HFFc6 (cell line): Measurements from ENCODE around the gene CABCOCO1. TPM values are rescaled to one million over a fixed set of nuclear protein-coding genes. Genes with fewer than 3 reads are reported as not detected.

Experiments
- DNase-seq: peaks from one replicate; pipeline ENCODE4 v3.0.0-alpha.2; 2018
- H3K27ac Mint-ChIP-seq: 2 replicates; pipeline ENCODE4 v1.8.0; 2020; ENCODE audit warnings: mild to moderate bottlenecking, mixed read lengths
- H3K27me3 Mint-ChIP-seq: 2 replicates; pipeline ENCODE4 v1.8.0; 2021; ENCODE audit warnings: mild to moderate bottlenecking, moderate library complexity, mixed read lengths; ENCODE audit not compliant: insufficient read depth
- H3K36me3 Mint-ChIP-seq: 2 replicates; pipeline ENCODE4 v1.8.0; 2021; ENCODE audit warnings: low read depth, mixed read lengths
- H3K4me1 Mint-ChIP-seq: 2 replicates; pipeline ENCODE4 v1.8.0; 2020; ENCODE audit warnings: low read depth, mixed read lengths
- H3K4me3 Mint-ChIP-seq: 2 replicates; pipeline ENCODE4 v1.8.0; 2020; ENCODE audit warnings: mild to moderate bottlenecking, moderate library complexity, mixed read lengths
- H3K9me3 Mint-ChIP-seq: 2 replicates; pipeline ENCODE4 v1.8.0; 2020; ENCODE audit warnings: mild to moderate bottlenecking, mixed read lengths
- CTCF ChIP-seq: fragments of 200-600 bp; sonication (generic); IDR thresholded peaks from 2 replicates; pipeline ENCODE4 v1.5.0; 2021; ENCODE audit warnings: antibody characterized with exemption, mild to moderate bottlenecking
- total RNA-seq, 6 experiments: library from RNA; stranded (reverse); fragmentation: NEBNext Ultra II Directional; extraction: Animal tissue kit (Norgen Biotek cat#: 25700); gene quantifications; 2 replicates in 1 of 6; 3 replicates in 5 of 6; pipeline ENCODE4 v1.2.3, GENCODE V29; 2021

Gene CABCOCO1
- total RNA-seq, 6 experiments from 2014 or later = 0.15 to 0.45 (median 0.31) TPM; not detected in 1

- peaks cover 61% of the 10 kb centered on the region for H3K4me1 Mint-ChIP-seq
- H3K27ac Mint-ChIP-seq = peak overlapping the region; percentile 65
- H3K36me3 Mint-ChIP-seq = no peaks in the 10 kb centered on the region
- H3K9me3 Mint-ChIP-seq = no peaks in the 10 kb centered on the region
- peaks cover 2% of the 10 kb centered on the region; the same call in 1 of the 2 replicates for H3K27me3 Mint-ChIP-seq
- H3K4me3 Mint-ChIP-seq = peak overlapping the region; percentile 43
- DNase-seq = peak; percentile 61
- no peak for TF ChIP-seq CTCF
Measured at GRCh38 chr10:61634746-61635145, 28.0 kb upstream of the CABCOCO1 start.

GRCh38 chr10:61635471-61635870 is 27.3 kb upstream of the CABCOCO1 start:
- no peak overlapping the region for H3K4me3 Mint-ChIP-seq
- DNase-seq = no peak
- TF ChIP-seq CTCF = no peak

GRCh38 chr10:61635932-61636331 is 26.8 kb upstream of the CABCOCO1 start:
- peak; percentile 16 for DNase-seq

More at GRCh38 chr10:61635471-61635870, 27.3 kb upstream of the CABCOCO1 start:
- Mint-ChIP-seq H3K9me3 (no peaks in the 10 kb centered on the region), H3K4me1 (peaks cover 66% of the 10 kb centered on the region), H3K27ac (peak overlapping the region; percentile 60), H3K27me3 (peaks cover 2% of the 10 kb centered on the region; the same call in 1 of the 2 replicates), H3K36me3 (no peaks in the 10 kb centered on the region)

GRCh38 chr10:61639952-61640351 is 22.8 kb upstream of the CABCOCO1 start:
- Mint-ChIP-seq H3K27me3 (peaks cover 2% of the 10 kb centered on the region; the same call in 1 of the 2 replicates), H3K36me3 (no peaks in the 10 kb centered on the region), H3K4me3 (no peak overlapping the region), H3K9me3 (no peaks in the 10 kb centered on the region), H3K27ac (no peak overlapping the region), H3K4me1 (peaks cover 54% of the 10 kb centered on the region)
- TF ChIP-seq CTCF = no peak
- no peak for DNase-seq

More at GRCh38 chr10:61635932-61636331, 26.8 kb upstream of the CABCOCO1 start:
- H3K4me1 Mint-ChIP-seq = peaks cover 64% of the 10 kb centered on the region
- no peaks in the 10 kb centered on the region for H3K9me3 Mint-ChIP-seq
- no peak for TF ChIP-seq CTCF
- H3K36me3 Mint-ChIP-seq = no peaks in the 10 kb centered on the region
- H3K27ac Mint-ChIP-seq = peak overlapping the region; percentile 60
- no peak overlapping the region for H3K4me3 Mint-ChIP-seq
- peaks cover 2% of the 10 kb centered on the region; the same call in 1 of the 2 replicates for H3K27me3 Mint-ChIP-seq

- DNase-seq = no peak
- H3K27ac Mint-ChIP-seq = no peak overlapping the region
- no peak for TF ChIP-seq CTCF
- H3K4me3 Mint-ChIP-seq = no peak overlapping the region
- H3K4me1 Mint-ChIP-seq = peaks cover 45% of the 10 kb centered on the region
- H3K9me3 Mint-ChIP-seq = no peaks in the 10 kb centered on the region
- H3K27me3 Mint-ChIP-seq = peaks cover 2% of the 10 kb centered on the region; the same call in 1 of the 2 replicates
- no peaks in the 10 kb centered on the region for H3K36me3 Mint-ChIP-seq
Measured at GRCh38 chr10:61640856-61641255, 21.9 kb upstream of the CABCOCO1 start.
